Measurements from ENCODE around the gene SLC25A47.

Gene SLC25A47

DNA sequence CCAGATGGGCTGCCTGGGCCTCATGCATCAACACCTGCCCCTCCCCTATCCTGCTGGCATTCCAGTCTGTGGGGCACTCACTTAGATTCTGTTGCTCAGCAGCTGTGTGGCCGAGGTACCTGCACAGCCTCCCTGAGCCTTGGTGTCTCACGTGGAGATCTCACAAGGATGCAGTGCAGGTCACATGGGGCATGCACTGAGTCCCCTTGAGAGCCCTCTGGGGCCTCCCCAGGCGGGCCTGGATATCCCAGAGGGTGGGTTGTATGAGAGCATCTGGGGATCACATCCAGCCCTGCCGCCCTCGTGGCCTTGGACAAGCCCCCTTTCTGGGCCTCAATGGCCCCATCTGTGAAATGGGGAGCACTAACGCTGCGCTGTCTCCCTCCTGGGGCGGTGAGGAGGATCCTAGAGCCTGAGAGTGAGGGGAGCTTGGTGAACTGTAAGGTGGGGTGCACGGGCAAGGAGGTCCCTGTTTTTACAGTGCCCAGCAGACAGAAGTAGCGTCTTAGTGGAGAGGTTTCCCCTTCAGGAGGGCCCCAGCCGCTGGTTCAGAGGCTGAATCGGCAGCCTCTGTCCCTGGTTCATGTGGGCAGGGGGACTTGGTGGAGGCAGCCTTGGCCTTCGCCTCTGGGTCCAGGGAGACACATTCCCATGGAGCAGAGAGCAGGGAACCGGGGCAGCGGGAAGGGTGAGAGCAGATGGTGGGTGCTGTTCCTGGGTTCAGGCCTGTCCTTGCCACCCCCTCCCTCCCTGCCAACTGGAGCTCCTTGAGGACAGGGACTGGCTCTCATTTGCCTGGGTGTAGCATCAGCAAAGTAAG is 791 bp upstream of the SLC25A47 start:
- H3K9me2 ChIP-seq (replicated peaks; ENCODE audit: low read depth, low read length) = no peaks in the 10 kb centered on the region
- no peaks in the 10 kb centered on the region for H3K27me3 ChIP-seq (ENCODE audit: insufficient read depth, low read length, poor library complexity, severe bottlenecking)
- H3K79me2 ChIP-seq (ENCODE audit: insufficient read depth, low read length) = no peaks in the 10 kb centered on the region
- H3F3A ChIP-seq (ENCODE audit: low read depth) = no peaks in the 10 kb centered on the region
- H3K4me2 ChIP-seq (ENCODE audit: low read depth, low read length, poor library complexity, severe bottlenecking) = no peak overlapping the region
- H2AFZ ChIP-seq (ENCODE audit: low read length) = no peak overlapping the region
- no peaks in the 10 kb centered on the region for H4K20me1 ChIP-seq (ENCODE audit: insufficient read depth, low read length, poor library complexity, severe bottlenecking)
- no peak overlapping the region for H3K4me3 ChIP-seq (ENCODE audit: low read length, poor library complexity, severe bottlenecking)
- H3K9me3 ChIP-seq (ENCODE audit: insufficient read depth, low read depth, low read length) = no peaks in the 10 kb centered on the region
- H3K9ac ChIP-seq (ENCODE audit: low read depth, low read length, poor library complexity, severe bottlenecking) = no peak overlapping the region
- H3K4me1 ChIP-seq (ENCODE audit: insufficient read depth, low read length, poor library complexity, severe bottlenecking) = no peaks in the 10 kb centered on the region
- TF ChIP-seq, protein P1, sequence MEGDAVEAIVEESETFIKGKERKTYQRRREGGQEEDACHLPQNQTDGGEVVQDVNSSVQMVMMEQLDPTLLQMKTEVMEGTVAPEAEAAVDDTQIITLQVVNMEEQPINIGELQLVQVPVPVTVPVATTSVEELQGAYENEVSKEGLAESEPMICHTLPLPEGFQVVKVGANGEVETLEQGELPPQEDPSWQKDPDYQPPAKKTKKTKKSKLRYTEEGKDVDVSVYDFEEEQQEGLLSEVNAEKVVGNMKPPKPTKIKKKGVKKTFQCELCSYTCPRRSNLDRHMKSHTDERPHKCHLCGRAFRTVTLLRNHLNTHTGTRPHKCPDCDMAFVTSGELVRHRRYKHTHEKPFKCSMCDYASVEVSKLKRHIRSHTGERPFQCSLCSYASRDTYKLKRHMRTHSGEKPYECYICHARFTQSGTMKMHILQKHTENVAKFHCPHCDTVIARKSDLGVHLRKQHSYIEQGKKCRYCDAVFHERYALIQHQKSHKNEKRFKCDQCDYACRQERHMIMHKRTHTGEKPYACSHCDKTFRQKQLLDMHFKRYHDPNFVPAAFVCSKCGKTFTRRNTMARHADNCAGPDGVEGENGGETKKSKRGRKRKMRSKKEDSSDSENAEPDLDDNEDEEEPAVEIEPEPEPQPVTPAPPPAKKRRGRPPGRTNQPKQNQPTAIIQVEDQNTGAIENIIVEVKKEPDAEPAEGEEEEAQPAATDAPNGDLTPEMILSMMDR (conservative IDR thresholded peaks at IDR 0.05; ENCODE audit: low read length) = no peak
- TF ChIP-seq EZH2phosphoT487 (IDR thresholded peaks at IDR 0.05; ENCODE audit: borderline replicate concordance) = no peak
- no peaks in the 10 kb centered on the region for H3K36me3 ChIP-seq (ENCODE audit: insufficient read depth, low read length)

DNA sequence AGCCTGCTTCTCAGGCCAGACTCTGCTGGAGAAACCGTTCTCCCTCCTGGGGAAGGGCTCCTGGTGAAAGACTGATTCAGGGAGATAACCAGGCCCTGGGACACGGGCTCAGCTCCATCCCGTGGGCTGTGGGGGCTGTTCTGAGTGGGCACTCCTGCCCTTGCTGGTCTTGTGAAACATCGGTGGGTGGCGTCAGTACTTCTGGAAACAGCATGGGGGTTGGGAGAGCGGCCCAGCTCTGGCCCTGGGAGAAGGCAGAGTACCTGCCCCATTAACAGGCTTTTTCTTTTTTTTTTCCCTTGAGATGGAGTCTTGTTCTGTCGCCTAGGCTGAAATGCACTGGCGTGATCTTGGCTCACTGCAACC is 786 bp downstream of the SLC25A47 start:
- H3K36me3 ChIP-seq (ENCODE audit: insufficient read depth, low read length) = no peaks in the 10 kb centered on the region
- H3K4me2 ChIP-seq (ENCODE audit: low read depth, low read length, poor library complexity, severe bottlenecking) = no peak overlapping the region
- no peaks in the 10 kb centered on the region for H3F3A ChIP-seq (ENCODE audit: low read depth)
- H3K9ac ChIP-seq (ENCODE audit: low read depth, low read length, poor library complexity, severe bottlenecking) = no peak overlapping the region
- H3K4me1 ChIP-seq (ENCODE audit: insufficient read depth, low read length, poor library complexity, severe bottlenecking) = no peaks in the 10 kb centered on the region
- no peak for TF ChIP-seq EZH2phosphoT487 (IDR thresholded peaks at IDR 0.05; ENCODE audit: borderline replicate concordance)
- TF ChIP-seq, protein P1 (conservative IDR thresholded peaks at IDR 0.05; ENCODE audit: low read length) = no peak
- no peaks in the 10 kb centered on the region for H4K20me1 ChIP-seq (ENCODE audit: insufficient read depth, low read length, poor library complexity, severe bottlenecking)
- H3K9me3 ChIP-seq (ENCODE audit: insufficient read depth, low read depth, low read length) = no peaks in the 10 kb centered on the region
- no peaks in the 10 kb centered on the region for H3K27me3 ChIP-seq (ENCODE audit: insufficient read depth, low read length, poor library complexity, severe bottlenecking)
- H3K9me2 ChIP-seq (replicated peaks; ENCODE audit: low read depth, low read length) = no peaks in the 10 kb centered on the region
- no peaks in the 10 kb centered on the region for H3K79me2 ChIP-seq (ENCODE audit: insufficient read depth, low read length)
- no peak overlapping the region for H3K4me3 ChIP-seq (ENCODE audit: low read length, poor library complexity, severe bottlenecking)
- H2AFZ ChIP-seq (ENCODE audit: low read length) = no peak overlapping the region

DNA sequence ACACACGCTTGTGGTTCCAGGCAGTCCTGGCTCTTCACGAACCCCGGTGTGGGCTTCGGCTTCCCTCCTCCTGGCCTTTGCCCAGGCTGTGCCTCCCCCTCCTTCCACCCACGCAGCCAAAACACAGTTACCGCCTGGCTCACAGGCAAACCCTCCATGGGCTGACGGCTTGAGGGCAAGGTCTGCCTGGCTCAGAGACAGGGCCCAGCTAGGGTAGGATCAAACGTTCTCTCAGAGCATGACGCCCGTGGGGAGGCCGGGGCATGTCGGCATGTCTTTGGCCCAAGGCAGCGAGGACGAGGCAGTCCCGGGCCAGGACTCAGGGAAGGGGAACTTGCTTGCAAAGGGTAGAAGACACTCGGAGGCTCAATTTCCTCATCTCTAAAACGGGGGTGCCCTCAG is 2.1 kb downstream of the SLC25A47 start:
- no peak overlapping the region for H3K4me2 ChIP-seq (ENCODE audit: low read depth, low read length, poor library complexity, severe bottlenecking)
- TF ChIP-seq EZH2phosphoT487 (IDR thresholded peaks at IDR 0.05; ENCODE audit: borderline replicate concordance) = no peak
- TF ChIP-seq, protein P1 (conservative IDR thresholded peaks at IDR 0.05; ENCODE audit: low read length) = no peak
- no peak overlapping the region for H2AFZ ChIP-seq (ENCODE audit: low read length)
- no peak overlapping the region for H3K4me3 ChIP-seq (ENCODE audit: low read length, poor library complexity, severe bottlenecking)
- no peaks in the 10 kb centered on the region for H3K79me2 ChIP-seq (ENCODE audit: insufficient read depth, low read length)
- H3K9ac ChIP-seq (ENCODE audit: low read depth, low read length, poor library complexity, severe bottlenecking) = no peak overlapping the region
- no peaks in the 10 kb centered on the region for H3K36me3 ChIP-seq (ENCODE audit: insufficient read depth, low read length)
- no peaks in the 10 kb centered on the region for H3K9me3 ChIP-seq (ENCODE audit: insufficient read depth, low read depth, low read length)
- H3K27me3 ChIP-seq (ENCODE audit: insufficient read depth, low read length, poor library complexity, severe bottlenecking) = no peaks in the 10 kb centered on the region
- H4K20me1 ChIP-seq (ENCODE audit: insufficient read depth, low read length, poor library complexity, severe bottlenecking) = no peaks in the 10 kb centered on the region
- H3K4me1 ChIP-seq (ENCODE audit: insufficient read depth, low read length, poor library complexity, severe bottlenecking) = no peaks in the 10 kb centered on the region
- no peaks in the 10 kb centered on the region for H3K9me2 ChIP-seq (replicated peaks; ENCODE audit: low read depth, low read length)
- no peaks in the 10 kb centered on the region for H3F3A ChIP-seq (ENCODE audit: low read depth)
